ENCODE data around the gene SLC16A5. TPM values are rescaled to one million over a fixed set of nuclear protein-coding genes. Genes with fewer than 3 reads are reported as not detected.

The SLC16A5 gene
- total RNA-seq, 1 donor from 2014 or later, result 40.5 TPM

DNA sequence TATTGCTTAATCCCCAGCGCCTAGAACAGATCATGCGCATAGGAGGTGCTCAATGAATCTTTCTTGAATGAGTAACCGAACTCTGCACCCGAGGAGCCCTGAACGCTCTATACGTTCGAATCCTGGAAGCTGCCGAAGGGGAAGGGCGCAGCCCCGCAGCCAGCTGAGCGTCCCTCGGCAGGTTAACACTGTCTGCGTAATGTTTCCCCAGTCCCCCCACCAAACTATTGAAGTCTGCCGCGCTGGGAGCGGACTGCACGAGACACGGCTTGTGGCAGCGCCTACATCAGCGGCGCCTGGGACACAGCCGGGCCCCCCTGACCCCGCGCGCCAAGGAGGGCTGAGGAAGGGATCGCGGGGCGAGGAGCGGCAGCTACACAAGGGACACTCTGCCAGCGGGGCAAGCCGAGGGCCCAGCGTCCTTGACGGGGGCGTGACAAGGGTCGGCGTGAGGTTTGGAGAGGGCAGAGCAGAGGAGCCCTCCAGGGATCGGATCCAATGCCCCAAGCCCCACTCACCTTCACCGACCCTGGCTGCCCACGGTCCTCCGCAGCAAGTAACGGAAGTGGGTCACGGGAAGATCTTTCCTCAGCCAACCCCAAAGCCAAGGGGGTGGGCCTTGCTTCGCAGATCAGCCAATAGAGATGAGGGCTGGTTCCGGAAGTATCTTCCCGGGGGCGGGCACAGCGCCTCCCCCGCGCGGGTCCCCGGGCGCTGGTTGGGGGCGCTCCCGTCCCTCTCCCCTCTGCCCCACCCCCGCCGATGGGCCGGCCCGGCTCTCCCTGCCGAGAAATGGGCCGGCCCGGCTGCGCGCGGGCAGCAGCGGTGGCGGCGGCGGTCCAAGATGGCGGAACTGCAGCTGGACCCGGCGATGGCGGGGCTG lies 41.1 kb upstream of the SLC16A5 start, which contains the start of the genes ATP5PD and KCTD2:
ATP5PD (minus strand) TSS at position 563 of the 883 bp plus-strand sequence. CDS start 4,319 bp downstream, outside the sequence.
KCTD2 (plus strand) TSS at position 819 of the 883 bp plus-strand sequence; CDS start at position 845, 26 bp downstream.
- DNase-seq (peak; percentile 98), ATAC-seq (peak; percentile 100)
- peaks cover 15% of the 10 kb centered on the region for H3K36me3 ChIP-seq
- intact Hi-C loops (cut with DNase I), result no loop called here
- H3K27ac ChIP-seq, result peak within 1 kb of the TSS; percentile 98
- H3K9me3 ChIP-seq, result no peaks in the 10 kb centered on the region
- TF ChIP-seq, protein P1, sequence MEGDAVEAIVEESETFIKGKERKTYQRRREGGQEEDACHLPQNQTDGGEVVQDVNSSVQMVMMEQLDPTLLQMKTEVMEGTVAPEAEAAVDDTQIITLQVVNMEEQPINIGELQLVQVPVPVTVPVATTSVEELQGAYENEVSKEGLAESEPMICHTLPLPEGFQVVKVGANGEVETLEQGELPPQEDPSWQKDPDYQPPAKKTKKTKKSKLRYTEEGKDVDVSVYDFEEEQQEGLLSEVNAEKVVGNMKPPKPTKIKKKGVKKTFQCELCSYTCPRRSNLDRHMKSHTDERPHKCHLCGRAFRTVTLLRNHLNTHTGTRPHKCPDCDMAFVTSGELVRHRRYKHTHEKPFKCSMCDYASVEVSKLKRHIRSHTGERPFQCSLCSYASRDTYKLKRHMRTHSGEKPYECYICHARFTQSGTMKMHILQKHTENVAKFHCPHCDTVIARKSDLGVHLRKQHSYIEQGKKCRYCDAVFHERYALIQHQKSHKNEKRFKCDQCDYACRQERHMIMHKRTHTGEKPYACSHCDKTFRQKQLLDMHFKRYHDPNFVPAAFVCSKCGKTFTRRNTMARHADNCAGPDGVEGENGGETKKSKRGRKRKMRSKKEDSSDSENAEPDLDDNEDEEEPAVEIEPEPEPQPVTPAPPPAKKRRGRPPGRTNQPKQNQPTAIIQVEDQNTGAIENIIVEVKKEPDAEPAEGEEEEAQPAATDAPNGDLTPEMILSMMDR (IDR thresholded peaks at IDR 0.05), result peak; percentile 7
- H3K27me3 ChIP-seq, result no peaks in the 10 kb centered on the region
- peaks cover 25% of the 10 kb centered on the region for H3K4me1 ChIP-seq
- H3K4me3 ChIP-seq, result peak within 1 kb of the TSS; percentile 98

DNA sequence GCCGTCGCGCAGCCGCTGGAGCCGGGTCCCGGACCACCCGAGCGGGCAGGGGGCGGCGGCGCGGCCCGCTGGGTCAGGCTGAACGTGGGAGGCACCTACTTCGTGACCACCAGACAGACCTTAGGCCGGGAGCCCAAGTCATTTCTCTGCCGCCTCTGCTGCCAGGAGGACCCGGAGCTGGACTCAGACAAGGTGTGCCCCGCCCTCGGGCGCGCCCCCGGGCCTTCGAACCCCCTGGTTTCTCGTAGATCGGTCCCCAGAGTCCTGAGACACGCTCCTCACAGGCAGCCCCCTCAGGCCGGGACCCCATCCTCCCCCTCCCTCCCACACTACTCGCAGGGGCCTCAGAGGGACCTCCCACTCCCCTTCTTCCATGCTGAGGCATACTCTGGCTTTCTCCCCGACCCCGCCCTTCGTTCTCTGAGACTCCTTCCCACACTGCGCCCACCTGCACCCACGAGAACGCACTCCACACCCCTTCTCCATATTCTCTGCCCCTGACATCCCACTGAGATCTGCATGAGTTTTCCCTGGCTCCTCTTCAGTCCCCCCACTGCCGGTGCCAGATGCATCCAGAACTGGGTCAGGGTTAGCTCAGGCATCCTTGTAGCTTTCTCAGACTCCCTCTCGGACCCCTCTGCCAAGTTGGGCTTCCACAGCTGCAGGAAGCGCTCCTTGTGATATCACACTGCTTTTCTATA lies 40.2 kb upstream of the SLC16A5 start:
- Histone ChIP-seq H3K27me3 (no peaks in the 10 kb centered on the region), H3K9me3 (no peaks in the 10 kb centered on the region), H3K36me3 (peaks cover 11% of the 10 kb centered on the region), H3K4me1 (peaks cover 25% of the 10 kb centered on the region), H3K4me3 (peak overlapping the region; percentile 98), H3K27ac (peak overlapping the region; percentile 78)
- no peak for ATAC-seq
- intact Hi-C loops (cut with DNase I), result no loop called here
- TF ChIP-seq, protein P1 (IDR thresholded peaks at IDR 0.05), result no peak
- DNase-seq, result peak; percentile 76

DNA sequence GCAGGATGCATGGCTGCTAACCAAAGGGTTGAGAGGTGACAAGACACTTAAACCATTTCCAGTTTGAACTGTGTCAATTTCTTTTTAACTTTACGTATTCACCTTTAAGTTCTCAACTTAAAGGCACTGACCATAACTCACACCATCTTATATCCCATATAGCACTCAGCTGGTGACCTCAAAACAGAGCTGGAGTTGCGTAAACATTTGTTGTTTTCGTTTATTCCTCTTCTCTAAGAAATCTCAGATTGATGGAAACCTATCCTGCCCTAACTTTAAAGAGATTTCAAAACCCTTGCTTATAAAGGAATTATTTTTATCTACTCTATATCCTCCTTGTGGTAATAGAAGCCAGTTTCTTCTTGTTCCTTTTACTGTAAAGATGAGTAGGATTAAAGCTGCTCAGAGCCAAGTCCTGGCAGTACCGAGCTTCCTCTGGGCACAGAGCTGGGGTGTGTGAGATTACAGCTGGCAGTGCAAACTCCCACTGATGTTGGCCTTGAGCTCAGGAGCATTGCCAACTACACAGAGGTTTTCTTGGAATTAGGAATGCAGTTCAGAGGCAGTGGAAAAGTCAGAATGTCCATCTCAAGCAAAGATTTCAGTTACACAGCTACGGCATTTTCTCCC lies 39.4 kb upstream of the SLC16A5 start:
- DNase-seq (no peak), ATAC-seq (no peak)
- Histone ChIP-seq H3K36me3 (peaks cover 17% of the 10 kb centered on the region), H3K27ac (peak overlapping the region; percentile 78), H3K27me3 (no peaks in the 10 kb centered on the region), H3K4me3 (peak overlapping the region; percentile 98), H3K9me3 (no peaks in the 10 kb centered on the region), H3K4me1 (peaks cover 25% of the 10 kb centered on the region)
- TF ChIP-seq, protein P1 (IDR thresholded peaks at IDR 0.05), result no peak
- intact Hi-C loops (cut with DNase I), result no loop called here

DNA sequence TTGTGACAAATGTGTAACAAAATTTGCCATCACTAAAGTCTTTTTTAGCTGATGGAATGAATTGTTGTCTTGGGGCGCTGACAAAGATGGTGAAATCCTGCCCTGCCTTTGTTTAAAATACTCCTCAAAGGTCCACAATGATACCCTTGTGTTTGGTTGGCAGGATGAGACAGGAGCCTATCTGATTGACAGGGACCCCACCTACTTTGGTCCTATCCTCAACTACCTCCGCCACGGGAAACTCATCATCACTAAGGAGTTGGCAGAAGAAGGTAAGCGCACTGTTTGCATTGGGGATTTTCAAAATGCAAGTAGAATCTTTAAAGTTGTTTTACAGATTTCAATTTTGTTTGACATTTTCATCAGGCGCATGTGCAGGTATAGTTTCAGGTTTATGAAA lies 38.7 kb upstream of the SLC16A5 start:
- Histone ChIP-seq H3K4me1 (peaks cover 25% of the 10 kb centered on the region), H3K4me3 (no peak overlapping the region), H3K9me3 (no peaks in the 10 kb centered on the region), H3K27me3 (no peaks in the 10 kb centered on the region), H3K27ac (no peak overlapping the region), H3K36me3 (peaks cover 24% of the 10 kb centered on the region)
- TF ChIP-seq, protein P1 (IDR thresholded peaks at IDR 0.05), result no peak
- DNase-seq (no peak), ATAC-seq (no peak)
- intact Hi-C loops (cut with DNase I), result no loop called here

DNA sequence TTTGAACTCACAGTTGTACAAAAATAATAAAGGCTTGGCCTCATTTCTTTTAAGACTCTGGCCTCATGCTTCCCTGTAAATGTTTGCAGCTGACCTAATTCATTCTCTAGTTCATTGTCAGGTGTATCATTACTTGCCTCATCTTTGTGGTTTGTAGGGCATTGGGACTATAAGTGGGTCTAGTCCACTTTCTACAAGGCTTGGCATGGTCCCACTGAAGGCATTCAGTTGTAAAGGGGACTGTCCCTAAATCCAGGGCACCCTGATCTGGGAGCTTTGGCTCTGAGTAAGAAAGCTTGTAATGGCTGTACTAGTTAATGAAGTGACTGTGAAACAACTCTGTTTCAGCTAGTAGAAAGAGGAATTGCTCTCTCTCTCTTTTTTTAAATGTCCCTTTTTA lies 38.0 kb upstream of the SLC16A5 start:
- intact Hi-C loops (cut with DNase I), result no loop called here
- no peak for ATAC-seq
- Histone ChIP-seq H3K9me3 (no peaks in the 10 kb centered on the region), H3K27ac (no peak overlapping the region), H3K4me3 (no peak overlapping the region), H3K36me3 (peaks cover 28% of the 10 kb centered on the region), H3K27me3 (no peaks in the 10 kb centered on the region), H3K4me1 (peaks cover 25% of the 10 kb centered on the region)
- TF ChIP-seq, protein P1 (IDR thresholded peaks at IDR 0.05), result no peak
- DNase-seq, result no peak

Data from upper lobe of right lung (tissue), 1 donor.